Glomerular endothelial cell (primary cell): Measurements from ENCODE around the gene SYNE1. TPM values are rescaled to one million over a fixed set of nuclear protein-coding genes. Genes with fewer than 3 reads are reported as not detected.
A peak's percentile ranks its signal among the peaks of the same experiment; 100 is the strongest.
"Not testable (repeated sequence)": the region's sequence is repeated elsewhere in the genome, so short reads cannot be mapped to it uniquely, and the experiment has no call there.

Experiments used
- DNase-seq: peaks from one replicate; pipeline ENCODE4 v3.0.0-alpha.2; 2011; ENCODE audit warnings: low read depth, low spot score; ENCODE audit errors: extremely low read depth
- total RNA-seq: library from RNA; depleted of rRNA; stranded (reverse); fragments of >200 nt; gene quantifications from 2 replicates; pipeline ENCODE4 v1.2.3, GENCODE V29; 2015

SYNE1 gene
- total RNA-seq, 1 donor from 2014 or later = 91.2 TPM

DNA sequence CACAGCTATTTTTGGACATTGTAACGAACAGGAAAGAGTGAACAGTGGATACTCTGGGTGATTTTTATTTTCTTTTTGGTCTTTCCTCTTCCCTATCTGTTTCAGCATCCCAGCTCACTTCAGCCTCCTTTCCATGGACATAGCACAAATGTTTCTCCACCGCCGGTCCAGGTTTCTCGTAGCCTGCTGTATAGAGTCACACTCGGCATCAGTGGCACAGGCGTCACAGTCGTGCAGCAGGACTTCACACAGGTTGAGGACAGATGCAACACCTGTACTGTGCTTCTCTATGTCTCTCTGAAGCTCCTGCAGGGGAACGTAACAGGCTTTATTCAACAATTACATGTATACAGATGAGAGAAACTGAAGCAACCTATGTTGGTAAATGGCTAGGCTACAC, 481.4 kb downstream of the SYNE1 start:
- DNase-seq = no peak

GRCh38 chr6:152154559-152155356, 482.4 kb downstream of the SYNE1 start:
- DNase-seq = no peak

DNA sequence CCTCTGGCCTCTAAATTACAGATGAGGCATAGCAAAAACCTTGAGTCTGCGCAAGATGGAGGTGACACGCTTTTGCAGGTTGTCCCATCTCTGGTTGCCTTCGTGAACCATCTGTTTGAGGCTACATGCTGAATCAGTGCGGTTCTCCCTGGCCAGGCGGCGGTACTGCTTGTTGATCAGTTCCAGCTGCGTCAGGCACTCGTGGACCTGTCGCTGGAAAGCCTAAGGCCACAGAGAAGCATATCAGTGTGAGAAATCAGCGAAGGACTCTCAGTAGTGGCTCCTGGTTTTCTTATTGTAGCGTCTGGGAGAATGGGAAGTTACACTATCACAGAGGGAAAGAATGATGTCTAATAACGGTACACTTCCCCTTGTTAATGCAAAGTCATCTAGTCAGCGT, 485.2 kb downstream of the SYNE1 start:
- no peak for DNase-seq

- no peak for DNase-seq
These were observed 487.0 kb downstream of the SYNE1 start for GRCh38 chr6:152150196-152150595.

DNA sequence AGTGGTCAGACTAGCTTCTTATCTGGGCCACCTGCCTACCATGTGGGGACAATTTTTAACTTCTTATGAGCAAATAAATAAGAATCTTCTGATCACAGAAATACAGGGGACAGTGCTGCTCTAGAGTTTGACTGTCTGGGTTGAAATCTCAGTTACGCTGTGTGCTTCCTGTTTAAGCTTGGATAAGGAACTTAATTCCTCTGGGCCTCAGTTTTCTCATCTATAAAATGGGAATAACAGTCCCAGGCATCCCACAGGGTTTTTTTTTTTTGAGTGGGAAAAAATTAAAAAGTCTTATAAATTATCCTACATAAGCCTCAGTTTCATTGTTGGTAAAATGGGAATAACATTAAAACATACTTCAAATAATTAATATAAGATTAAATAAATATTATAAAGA, 488.8 kb downstream of the SYNE1 start:
- DNase-seq = no peak

GRCh38 chr6:152147269-152147668, 489.9 kb downstream of the SYNE1 start:
- no peak for DNase-seq

- DNase-seq = no peak
These were observed 490.8 kb downstream of the SYNE1 start for GRCh38 chr6:152146385-152146784.

- no peak for DNase-seq
These were observed 493.8 kb downstream of the SYNE1 start for GRCh38 chr6:152143359-152143758.

DNA sequence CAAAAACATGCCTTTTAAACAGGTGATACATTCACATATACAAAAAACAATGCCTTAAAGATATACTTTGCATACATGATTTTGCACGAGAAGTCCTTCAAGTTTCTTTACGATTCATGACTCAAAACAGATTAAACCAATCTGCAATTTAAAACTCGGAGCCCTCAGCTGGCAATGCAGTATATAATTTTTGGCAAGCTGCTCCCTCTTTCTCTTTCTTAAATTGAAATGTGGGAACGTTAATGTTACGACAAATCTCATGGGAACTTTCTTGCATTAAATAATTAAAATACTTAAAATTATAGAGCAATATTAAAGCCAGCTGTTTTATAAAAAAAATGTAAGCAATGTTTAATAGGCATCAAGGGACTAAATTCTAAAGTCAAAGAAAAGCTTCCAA, 495.1 kb downstream of the SYNE1 start:
- no peak for DNase-seq

- not testable (repeated sequence) for DNase-seq
These were observed 498.8 kb downstream of the SYNE1 start for GRCh38 chr6:152138344-152138743.

- no peak for DNase-seq
These were observed 500.7 kb downstream of the SYNE1 start for GRCh38 chr6:152136449-152136825.

- DNase-seq = no peak
These were observed 501.3 kb downstream of the SYNE1 start for GRCh38 chr6:152135755-152136448.

DNA sequence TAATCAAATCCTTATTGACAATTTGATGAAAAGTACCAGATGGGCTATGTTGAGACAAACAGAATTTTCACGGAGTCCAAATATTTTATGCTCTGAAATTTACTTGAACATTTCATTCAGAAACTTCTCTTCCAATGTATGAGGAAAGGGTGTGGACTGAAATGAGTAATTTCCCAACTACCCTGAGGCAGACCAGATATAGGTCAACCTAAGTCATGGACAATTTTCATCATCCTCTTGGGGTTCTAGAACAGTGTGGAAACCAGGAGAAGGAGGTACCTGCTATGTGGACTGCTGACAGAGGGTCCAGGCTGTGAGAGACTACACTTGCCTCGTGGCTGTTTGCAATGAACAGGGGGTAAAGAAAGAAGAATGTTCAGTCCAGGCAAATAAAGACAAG, 506.7 kb downstream of the SYNE1 start:
- no peak for DNase-seq

DNA sequence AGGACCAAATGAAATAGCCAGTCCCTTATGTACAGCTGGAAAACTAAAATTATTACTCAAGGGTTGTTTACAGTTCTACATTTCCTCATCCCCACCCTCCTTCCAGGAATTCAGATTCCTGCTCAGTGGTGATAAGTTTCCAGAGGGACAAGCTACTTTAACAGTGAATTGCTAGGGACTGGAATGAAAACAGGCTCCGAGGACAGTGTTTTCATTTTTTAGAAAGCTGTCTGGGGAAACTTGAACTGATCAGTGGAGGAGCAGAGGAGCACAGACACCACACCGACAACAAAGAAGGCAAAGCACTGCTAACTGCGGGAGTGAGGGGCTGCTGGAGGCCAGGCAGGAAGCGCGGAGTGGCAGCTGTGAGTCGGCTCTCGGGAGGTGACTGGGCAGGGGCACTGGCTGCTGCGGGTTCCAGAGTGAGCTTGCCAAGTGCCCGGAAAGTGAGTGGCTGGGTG, 507.4 kb downstream of the SYNE1 start:
- DNase-seq = no peak

DNA sequence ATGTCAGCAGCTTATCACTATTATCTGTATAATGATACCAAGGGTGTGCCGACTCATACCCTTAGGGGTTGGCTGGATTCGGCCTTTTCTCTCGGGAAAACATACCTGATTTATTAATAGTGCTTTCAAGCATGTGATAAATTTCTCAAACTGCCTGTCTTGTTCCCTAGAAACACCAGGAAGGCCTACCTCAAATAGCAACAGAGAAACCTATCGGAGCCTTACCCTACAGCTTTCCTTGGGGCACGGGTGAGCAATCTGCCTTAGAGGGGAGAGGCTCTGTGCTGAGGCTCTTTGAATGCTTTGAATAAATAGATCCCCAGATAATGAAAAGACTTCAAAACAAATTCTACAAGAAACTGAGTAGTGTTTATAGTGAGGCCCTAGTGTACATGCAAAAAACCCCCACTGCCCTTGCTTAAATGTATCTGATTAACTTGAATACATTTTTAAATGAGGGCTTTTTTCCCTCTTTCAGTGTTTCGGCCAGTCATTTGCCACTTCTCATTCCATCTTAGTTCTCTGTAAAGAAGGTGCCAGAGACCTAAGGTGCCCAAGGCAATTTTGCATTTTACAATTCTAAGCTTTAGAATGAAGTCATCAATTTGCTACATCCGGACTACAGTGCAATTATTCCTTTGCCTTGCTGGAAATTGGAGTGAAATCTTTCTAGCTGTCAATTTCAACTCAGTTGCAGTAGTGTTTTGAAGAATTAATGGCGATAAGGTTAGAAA, 509.6 kb downstream of the SYNE1 start:
- no peak for DNase-seq

DNA sequence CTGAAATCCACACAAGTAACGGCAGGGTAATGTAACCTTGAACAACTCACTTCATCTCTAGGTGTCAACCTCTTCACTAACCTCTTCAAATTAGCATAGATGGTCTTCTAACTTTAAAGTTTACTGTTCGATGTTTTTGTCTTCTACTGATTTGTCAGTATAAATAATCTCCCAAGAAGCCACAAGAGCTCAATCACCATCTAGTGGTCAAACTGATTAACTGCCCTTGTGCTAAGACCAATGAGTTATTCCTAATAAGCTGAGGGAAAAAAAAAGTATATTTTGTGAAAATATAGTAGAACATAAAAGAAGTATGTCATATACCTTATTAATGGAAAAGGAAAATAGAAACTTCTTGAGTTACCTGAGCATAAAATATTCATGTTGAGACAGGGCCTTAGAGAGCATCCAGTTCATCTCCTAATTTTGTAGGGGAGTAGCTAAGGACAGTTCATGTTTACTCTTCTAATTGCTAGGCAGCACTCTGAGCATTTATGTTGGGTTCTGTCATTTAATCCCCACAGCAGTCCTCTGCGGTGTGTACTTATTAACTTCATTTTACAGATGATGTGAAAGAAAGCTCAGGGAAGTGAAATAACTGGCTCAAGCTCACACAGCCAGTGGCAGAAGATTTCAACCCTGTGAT, 512.6 kb downstream of the SYNE1 start:
- DNase-seq = peak; percentile 68

DNA sequence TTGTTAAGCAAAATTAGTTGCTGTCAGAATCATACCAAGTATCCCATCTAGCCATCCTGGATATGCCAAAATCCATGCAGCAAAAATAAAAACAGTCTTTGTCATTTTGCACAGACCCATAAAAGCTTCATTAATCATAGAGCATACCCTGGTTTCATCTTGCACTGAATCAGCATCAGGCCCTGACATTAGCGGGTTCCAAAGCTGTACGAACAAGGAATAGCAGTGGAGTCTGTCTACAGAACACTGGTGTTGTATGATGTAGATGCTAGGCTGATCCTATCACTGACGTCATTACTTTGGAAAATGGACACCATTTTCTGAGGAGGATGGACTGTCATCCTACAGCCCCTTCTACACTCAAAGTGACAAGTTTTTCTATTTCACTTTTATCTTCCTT, 514.1 kb downstream of the SYNE1 start:
- no peak for DNase-seq

- no peak for DNase-seq
These were observed 514.7 kb downstream of the SYNE1 start for GRCh38 chr6:152122434-152122833.

GRCh38 chr6:152121910-152122309, 515.3 kb downstream of the SYNE1 start:
- no peak for DNase-seq

DNA sequence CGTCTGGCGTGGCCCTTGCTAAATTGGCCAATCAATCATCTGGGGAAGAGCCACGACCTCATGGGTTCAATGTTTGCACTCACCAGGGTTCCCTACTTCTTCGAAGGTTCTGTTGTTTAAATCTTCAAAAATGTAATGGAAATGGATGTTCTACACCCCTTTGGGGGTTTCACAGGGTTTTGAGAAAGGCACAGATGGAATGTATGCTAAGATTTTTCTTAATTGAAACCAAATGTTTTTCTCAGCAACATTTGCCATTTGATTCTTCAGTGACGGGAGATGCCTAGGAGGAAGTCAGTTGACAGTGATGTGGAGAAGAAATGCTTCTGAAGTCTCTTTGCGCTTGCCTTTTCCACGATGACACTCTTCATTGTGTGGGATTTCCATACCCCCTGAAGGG, 517.3 kb downstream of the SYNE1 start:
- no peak for DNase-seq

- no peak for DNase-seq
These were observed 518.5 kb downstream of the SYNE1 start for GRCh38 chr6:152118678-152119077.
